ENCODE measurements around the gene SRGAP2B. TPM values are rescaled to one million over a fixed set of nuclear protein-coding genes. Genes with fewer than 3 reads are reported as not detected.
A peak's percentile ranks its signal among the peaks of the same experiment; 100 is the strongest.
"Not testable (repeated sequence)": the region's sequence is repeated elsewhere in the genome, so short reads cannot be mapped to it uniquely, and the experiment has no call there.

SRGAP2B gene
- total RNA-seq, 2 experiments from 2014 or later, result 17.4 to 19.8 TPM

- H3K27me3 Mint-ChIP-seq; H3K4me3 Mint-ChIP-seq; intact Hi-C loops (cut with DNase I, micrococcal nuclease); ATAC-seq; H3K36me3 Mint-ChIP-seq (ENCODE audit: low read depth); H3K4me1 Mint-ChIP-seq; CTCF ChIA-PET; DNase-seq; H3K9me3 Mint-ChIP-seq (ENCODE audit: low read depth); H3K27ac Mint-ChIP-seq; POLR2A ChIA-PET: not testable (repeated sequence)
Measured at GRCh38 chr1:145019709-145020108, 75.4 kb downstream of the SRGAP2B start.

DNA sequence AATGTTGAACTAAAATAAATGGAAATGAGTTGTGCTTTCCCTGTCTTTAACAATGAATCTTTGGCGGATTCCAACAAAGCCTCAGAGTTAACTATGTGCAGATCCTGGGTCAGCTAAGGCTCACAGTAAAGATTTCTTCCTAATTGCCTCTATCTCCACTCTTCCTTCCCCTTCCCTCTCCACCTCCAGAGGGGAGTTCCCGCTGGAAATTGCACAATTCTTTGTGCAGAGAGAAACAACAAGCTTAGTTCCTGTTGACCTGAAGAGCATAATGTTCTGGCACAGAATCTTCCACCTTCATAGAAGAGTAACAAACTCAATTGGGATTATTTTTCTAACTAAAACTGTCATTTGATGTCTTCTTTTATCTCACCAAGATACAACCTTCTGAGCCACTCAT lies 77.4 kb downstream of the SRGAP2B start:
- H3K4me1 Mint-ChIP-seq; H3K36me3 Mint-ChIP-seq (ENCODE audit: low read depth); intact Hi-C loops (cut with DNase I, micrococcal nuclease); H3K27ac Mint-ChIP-seq; CTCF ChIA-PET; H3K4me3 Mint-ChIP-seq; POLR2A ChIA-PET; H3K27me3 Mint-ChIP-seq; ATAC-seq; H3K9me3 Mint-ChIP-seq (ENCODE audit: low read depth); DNase-seq: not testable (repeated sequence)

DNA sequence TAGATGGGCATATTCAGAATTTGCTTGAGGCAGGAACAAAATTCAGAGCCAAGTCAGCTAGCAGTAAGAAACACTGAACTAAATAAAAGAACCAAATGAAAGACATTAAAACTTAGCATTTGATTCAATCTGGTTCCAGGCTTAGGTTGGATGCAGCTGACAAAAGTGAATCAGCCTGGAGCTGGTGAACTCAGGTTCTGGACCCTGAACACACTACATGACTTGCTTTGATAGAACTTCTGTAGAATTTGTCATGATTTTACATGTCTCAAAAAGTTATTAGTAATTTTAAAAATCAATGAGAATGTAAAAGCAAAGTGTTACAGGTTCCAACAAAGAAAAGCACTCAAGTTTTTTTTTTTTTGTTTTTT lies 78.7 kb downstream of the SRGAP2B start:
- POLR2A ChIA-PET; H3K4me1 Mint-ChIP-seq; H3K27ac Mint-ChIP-seq; intact Hi-C loops (cut with DNase I, micrococcal nuclease); H3K4me3 Mint-ChIP-seq; H3K36me3 Mint-ChIP-seq (ENCODE audit: low read depth); H3K27me3 Mint-ChIP-seq; CTCF ChIA-PET; DNase-seq; H3K9me3 Mint-ChIP-seq (ENCODE audit: low read depth): not testable (repeated sequence)
- peak; percentile 17 for ATAC-seq

DNA sequence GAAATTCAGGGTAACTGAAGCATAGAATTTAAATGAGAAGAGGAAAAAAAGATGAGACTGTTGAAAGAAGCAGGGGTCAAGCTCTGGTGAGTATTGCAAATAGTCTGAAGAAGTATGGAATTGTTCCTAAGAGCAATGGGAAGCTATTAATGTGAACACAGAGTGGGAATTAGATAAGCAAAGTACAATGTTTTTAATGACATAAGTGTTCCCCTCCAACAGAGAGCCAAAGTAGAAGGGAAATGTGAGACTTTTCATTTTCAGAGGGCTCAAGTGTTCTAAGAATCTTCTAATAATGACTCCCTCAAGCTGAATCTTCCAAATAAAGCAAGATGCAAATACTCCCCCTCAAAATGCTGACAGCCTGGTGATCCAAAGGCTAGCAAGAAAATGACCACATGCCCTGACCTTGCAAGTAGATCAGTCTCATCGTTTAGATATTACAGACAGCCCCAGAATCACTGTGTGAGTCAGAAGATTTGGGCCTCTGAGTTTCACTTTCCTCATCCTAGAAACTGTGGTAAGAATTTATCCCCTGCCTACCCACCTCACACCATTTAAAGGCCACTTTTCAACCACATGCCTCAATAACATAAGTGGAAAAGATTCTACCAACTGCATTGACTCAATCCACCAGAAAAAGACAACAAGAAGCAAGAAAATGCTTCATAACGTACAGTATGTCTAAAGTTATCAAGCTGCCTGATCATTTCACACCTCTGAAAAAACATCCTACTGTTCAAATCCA lies 79.2 kb downstream of the SRGAP2B start:
- DNase-seq; H3K4me3 Mint-ChIP-seq; intact Hi-C loops (cut with DNase I, micrococcal nuclease); POLR2A ChIA-PET; H3K27me3 Mint-ChIP-seq; H3K27ac Mint-ChIP-seq; H3K9me3 Mint-ChIP-seq (ENCODE audit: low read depth); H3K4me1 Mint-ChIP-seq; H3K36me3 Mint-ChIP-seq (ENCODE audit: low read depth); CTCF ChIA-PET: not testable (repeated sequence)
- peak; percentile 90 for ATAC-seq

GRCh38 chr1:145013353-145013752 lies 81.8 kb downstream of the SRGAP2B start:
- H3K36me3 Mint-ChIP-seq (ENCODE audit: low read depth); POLR2A ChIA-PET; intact Hi-C loops (cut with DNase I, micrococcal nuclease); H3K4me3 Mint-ChIP-seq; H3K9me3 Mint-ChIP-seq (ENCODE audit: low read depth); CTCF ChIA-PET; ATAC-seq; H3K4me1 Mint-ChIP-seq; H3K27ac Mint-ChIP-seq; H3K27me3 Mint-ChIP-seq; DNase-seq: not testable (repeated sequence)

GRCh38 chr1:145011811-145012210 lies 83.3 kb downstream of the SRGAP2B start:
- H3K27me3 Mint-ChIP-seq; H3K36me3 Mint-ChIP-seq (ENCODE audit: low read depth); intact Hi-C loops (cut with DNase I, micrococcal nuclease); H3K9me3 Mint-ChIP-seq (ENCODE audit: low read depth); CTCF ChIA-PET; H3K27ac Mint-ChIP-seq; POLR2A ChIA-PET; DNase-seq; H3K4me3 Mint-ChIP-seq; H3K4me1 Mint-ChIP-seq; ATAC-seq: not testable (repeated sequence)

DNA sequence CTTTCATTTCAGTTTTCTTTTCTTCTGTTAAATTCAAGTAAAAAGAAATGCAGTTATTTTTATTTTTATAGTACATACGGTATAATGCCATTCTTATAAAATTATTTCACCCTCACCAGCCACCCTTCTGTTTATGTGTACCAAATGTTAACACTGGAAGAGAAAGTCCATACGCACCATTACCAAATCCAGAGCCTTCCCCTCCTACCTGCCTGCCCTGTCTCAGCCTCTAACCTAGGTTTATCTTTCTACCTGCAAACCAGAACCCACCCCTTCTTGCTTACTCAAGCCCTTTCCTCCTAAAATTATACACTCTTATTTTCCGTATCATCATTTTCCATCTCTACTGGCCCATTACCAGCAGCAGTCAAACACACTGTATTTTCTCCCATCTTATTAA lies 84.5 kb downstream of the SRGAP2B start:
- H3K9me3 Mint-ChIP-seq (ENCODE audit: low read depth); H3K4me1 Mint-ChIP-seq; H3K36me3 Mint-ChIP-seq (ENCODE audit: low read depth); intact Hi-C loops (cut with DNase I, micrococcal nuclease); H3K4me3 Mint-ChIP-seq; H3K27me3 Mint-ChIP-seq; H3K27ac Mint-ChIP-seq; CTCF ChIA-PET; DNase-seq; POLR2A ChIA-PET: not testable (repeated sequence)
- peak; percentile 31 for ATAC-seq

DNA sequence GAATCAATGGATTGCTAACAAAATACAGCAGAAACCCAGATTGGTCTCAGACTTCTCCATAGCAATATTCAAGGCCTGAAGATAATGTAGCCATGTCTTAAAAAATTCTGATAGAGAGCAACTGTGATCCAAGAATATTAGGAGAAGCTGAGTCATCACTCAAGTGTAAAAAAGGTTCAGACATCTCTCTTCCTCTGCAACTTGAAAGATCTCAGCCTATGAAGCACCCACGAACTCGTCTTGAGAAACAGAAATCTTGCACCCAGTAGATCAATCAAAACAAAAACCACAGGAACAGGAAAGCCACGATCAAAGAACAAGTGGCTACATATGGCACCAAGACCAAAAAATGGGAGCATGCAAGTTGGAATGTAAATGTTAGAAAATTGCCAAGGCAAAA lies 85.2 kb downstream of the SRGAP2B start:
- H3K27me3 Mint-ChIP-seq; DNase-seq; H3K4me1 Mint-ChIP-seq; intact Hi-C loops (cut with DNase I, micrococcal nuclease); H3K27ac Mint-ChIP-seq; H3K36me3 Mint-ChIP-seq (ENCODE audit: low read depth); H3K9me3 Mint-ChIP-seq (ENCODE audit: low read depth); CTCF ChIA-PET; POLR2A ChIA-PET: not testable (repeated sequence)
- peak; percentile 69 for ATAC-seq
- peak overlapping the region; percentile 57 for H3K4me3 Mint-ChIP-seq

DNA sequence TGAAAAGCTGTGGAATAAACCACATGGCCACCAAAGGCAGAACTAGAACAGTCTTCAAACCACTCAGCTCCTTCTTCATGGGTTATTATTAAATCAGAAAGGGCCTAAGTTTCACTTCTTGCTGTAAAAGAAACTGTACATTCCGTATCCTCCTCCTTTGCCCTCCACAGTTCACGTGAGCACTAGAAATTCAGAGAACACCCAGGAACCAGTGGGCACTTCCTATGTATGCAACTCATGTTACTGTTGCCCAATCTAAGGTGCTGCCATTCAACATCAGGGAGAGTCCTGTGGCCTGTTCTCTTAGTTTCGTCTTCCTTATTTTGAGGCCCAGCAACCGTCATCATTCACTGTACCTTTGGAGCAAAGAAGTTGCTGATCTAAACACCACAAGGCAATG lies 86.7 kb downstream of the SRGAP2B start:
- POLR2A ChIA-PET; CTCF ChIA-PET; intact Hi-C loops (cut with DNase I, micrococcal nuclease); H3K9me3 Mint-ChIP-seq (ENCODE audit: low read depth); H3K27ac Mint-ChIP-seq; H3K36me3 Mint-ChIP-seq (ENCODE audit: low read depth); DNase-seq; H3K4me1 Mint-ChIP-seq; H3K27me3 Mint-ChIP-seq; H3K4me3 Mint-ChIP-seq: not testable (repeated sequence)
- peak; percentile 44 for ATAC-seq

GRCh38 chr1:145005142-145005541 lies 90.0 kb downstream of the SRGAP2B start:
- H3K4me3 Mint-ChIP-seq; H3K4me1 Mint-ChIP-seq; CTCF ChIA-PET; DNase-seq; H3K27me3 Mint-ChIP-seq; POLR2A ChIA-PET; H3K27ac Mint-ChIP-seq; intact Hi-C loops (cut with DNase I, micrococcal nuclease); H3K36me3 Mint-ChIP-seq (ENCODE audit: low read depth); ATAC-seq; H3K9me3 Mint-ChIP-seq (ENCODE audit: low read depth): not testable (repeated sequence)

DNA sequence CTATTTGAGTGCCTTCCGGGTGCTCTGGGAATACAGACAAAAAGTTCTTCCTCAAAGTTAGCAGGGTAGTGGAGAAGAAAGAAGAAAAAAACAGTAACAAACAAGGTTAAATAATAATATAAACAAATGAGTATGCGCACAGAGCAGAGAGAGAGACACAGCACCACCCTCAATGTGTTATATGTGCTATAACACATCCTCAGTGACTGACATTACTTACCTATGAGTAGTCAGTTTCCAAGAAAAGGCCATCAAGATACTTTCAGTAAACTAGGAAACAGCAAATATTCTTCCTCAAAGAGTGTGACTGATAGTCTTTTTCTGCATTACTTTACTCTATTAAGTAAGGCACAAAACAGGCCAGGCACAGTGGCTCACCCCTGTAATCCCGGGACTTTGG lies 93.7 kb downstream of the SRGAP2B start:
- DNase-seq; intact Hi-C loops (cut with DNase I, micrococcal nuclease); CTCF ChIA-PET; H3K4me3 Mint-ChIP-seq; POLR2A ChIA-PET; H3K4me1 Mint-ChIP-seq; H3K27ac Mint-ChIP-seq; H3K27me3 Mint-ChIP-seq; H3K9me3 Mint-ChIP-seq (ENCODE audit: low read depth); H3K36me3 Mint-ChIP-seq (ENCODE audit: low read depth): not testable (repeated sequence)
- peak; percentile 64 for ATAC-seq

DNA sequence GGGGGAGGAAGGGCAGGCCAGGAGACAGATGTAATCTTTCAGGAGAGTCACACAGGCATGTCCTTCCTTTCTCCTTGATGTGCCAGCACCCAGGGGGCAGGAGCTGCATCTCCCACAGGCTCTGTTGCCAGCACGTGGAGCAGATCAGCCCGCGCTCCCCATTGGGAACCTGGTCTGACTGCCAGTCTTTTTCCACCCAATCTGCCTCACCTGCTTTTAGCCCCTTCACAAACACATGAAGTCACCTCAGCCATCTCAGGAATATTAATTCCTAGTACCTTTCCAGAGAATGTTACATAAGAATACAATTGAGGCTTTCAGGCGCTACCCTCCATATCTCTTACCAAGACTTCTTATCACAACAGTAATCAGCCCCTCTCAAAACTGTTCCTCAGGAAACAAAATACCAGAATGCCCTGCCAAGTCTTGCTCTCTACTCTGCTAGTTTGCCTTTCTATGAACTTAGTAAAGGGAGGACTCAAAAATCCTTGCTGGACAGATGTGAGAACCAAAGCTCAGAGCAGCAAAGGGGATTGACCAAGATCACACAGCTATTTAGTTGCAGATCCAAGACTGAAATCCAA lies 94.3 kb downstream of the SRGAP2B start:
- H3K4me1 Mint-ChIP-seq; H3K9me3 Mint-ChIP-seq (ENCODE audit: low read depth); CTCF ChIA-PET; H3K4me3 Mint-ChIP-seq; intact Hi-C loops (cut with DNase I, micrococcal nuclease); H3K36me3 Mint-ChIP-seq (ENCODE audit: low read depth); ATAC-seq; DNase-seq; POLR2A ChIA-PET; H3K27ac Mint-ChIP-seq; H3K27me3 Mint-ChIP-seq: not testable (repeated sequence)

All from activated CD4-positive, alpha-beta T cell treated with anti-CD3 and anti-CD28 coated beads for 36 hours (primary cell).